SW 1271 (cell line): ENCODE measurements around the gene SAMD4B.
A peak's percentile ranks its signal among the peaks of the same experiment; 100 is the strongest.

ENCODE experiments used
- DNase-seq, 2 experiments: peaks; one replicate each; lab custom pipeline; 2025; lab: John Stamatoyannopoulos, UW

SAMD4B gene

GRCh38 chr19:39427707-39428106, 85.5 kb downstream of the SAMD4B start:
- no peak for DNase-seq

GRCh38 chr19:39428283-39429112, 86.3 kb downstream of the SAMD4B start:
- DNase-seq: no peak

- DNase-seq: peak; percentile 72 to 89
Measured at GRCh38 chr19:39430675-39431593, 88.7 kb downstream of the SAMD4B start.

GRCh38 chr19:39432677-39433025, 90.4 kb downstream of the SAMD4B start:
- DNase-seq: no peak

GRCh38 chr19:39433480-39434079, 91.4 kb downstream of the SAMD4B start:
- no peak for DNase-seq

- DNase-seq: no peak
Measured at GRCh38 chr19:39434123-39435076, 92.2 kb downstream of the SAMD4B start.
